Measurements from ENCODE around the gene AGAP1.

AGAP1 gene

DNA sequence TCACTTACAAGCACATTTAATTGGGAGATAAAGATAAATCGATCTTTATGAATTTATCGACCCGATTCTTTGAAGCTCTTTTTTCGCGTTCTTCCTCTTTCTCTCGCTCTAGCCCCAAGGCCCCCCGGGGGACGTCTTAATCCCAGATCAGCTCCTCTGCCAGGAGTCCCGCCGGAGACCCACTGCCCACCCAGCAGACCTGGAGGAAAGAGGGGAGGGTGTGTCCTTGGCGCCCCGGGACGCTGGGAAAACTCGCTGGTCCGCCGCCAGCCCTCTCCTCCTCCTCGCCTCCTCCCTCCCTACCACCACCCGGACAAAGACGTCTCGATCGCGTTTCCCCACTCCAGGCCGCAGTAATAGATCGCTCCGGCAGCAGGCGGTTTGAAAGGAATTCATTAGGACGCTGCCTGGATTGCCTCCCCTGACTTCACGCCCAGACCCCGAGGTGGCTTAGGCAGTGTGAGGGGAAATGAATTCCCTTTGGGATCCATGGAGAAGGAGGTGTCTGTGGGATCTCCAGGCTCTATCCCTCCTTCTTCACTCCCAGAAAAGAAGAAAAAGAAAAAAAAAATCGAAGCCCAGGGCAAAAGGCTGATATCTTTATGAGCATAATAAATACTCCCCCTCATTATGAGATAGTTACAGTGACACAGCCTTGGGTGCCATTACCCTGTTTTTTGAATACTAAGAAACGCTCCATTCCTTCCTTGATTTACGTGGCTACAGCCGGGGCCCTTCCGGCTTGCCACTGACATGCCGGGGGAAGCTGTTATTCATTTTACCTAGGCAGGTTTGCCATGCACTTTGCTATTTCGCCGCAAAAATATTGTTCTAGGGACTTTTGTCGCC, 676.1 kb downstream of the AGAP1 start:
- H3K4me1 ChIP-seq (ENCODE audit: control insufficient read depth, insufficient read depth, low read length) = peaks cover 79% of the 10 kb centered on the region
- H3K9me3 ChIP-seq (ENCODE audit: control insufficient read depth, insufficient read depth, low read depth, low read length) = no peaks in the 10 kb centered on the region
- peaks cover 99% of the 10 kb centered on the region for H3K27me3 ChIP-seq (ENCODE audit: control insufficient read depth, insufficient read depth, low read length)
- no peak overlapping the region for H3K27ac ChIP-seq (ENCODE audit: low read depth, low read length)
- peak overlapping the region; percentile 76 for H3K9ac ChIP-seq (ENCODE audit: low read length)
- H3K36me3 ChIP-seq (ENCODE audit: control insufficient read depth, insufficient read depth, low read length) = no peaks in the 10 kb centered on the region; the same call in 1 of the 2 replicates
- peak overlapping the region; percentile 86 for H3K4me3 ChIP-seq (ENCODE audit: low read depth, low read length)

DNA sequence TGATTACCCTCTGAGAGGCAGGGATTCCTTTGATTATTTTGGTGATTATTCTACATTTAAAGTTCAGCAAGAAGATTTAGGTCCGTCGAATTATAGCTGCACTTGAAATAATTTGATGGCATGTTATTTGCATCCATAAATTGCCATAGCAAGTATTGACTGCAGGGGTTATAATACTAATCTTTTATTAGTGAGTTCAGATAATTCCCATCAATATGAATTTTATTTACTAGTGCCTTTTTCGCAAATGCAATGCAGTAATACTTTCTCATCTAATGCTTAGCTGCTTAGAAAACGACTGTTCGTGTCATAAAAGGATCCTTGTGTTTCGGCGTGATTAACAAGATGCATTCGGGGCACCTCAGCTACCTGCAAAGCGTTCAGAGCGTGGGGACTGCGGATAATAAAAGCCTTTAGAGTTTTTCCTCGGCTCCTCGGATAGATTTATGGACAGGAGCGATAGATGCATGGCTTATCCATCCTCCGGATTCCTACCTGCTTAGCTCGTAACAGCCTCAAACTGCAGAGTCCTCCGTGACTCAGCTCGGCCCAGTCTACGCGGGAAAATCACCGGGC, 676.8 kb downstream of the AGAP1 start:
- H3K36me3 ChIP-seq (ENCODE audit: control insufficient read depth, insufficient read depth, low read length) = no peaks in the 10 kb centered on the region
- peaks cover 99% of the 10 kb centered on the region for H3K27me3 ChIP-seq (ENCODE audit: control insufficient read depth, insufficient read depth, low read length)
- H3K4me1 ChIP-seq (ENCODE audit: control insufficient read depth, insufficient read depth, low read length) = peaks cover 80% of the 10 kb centered on the region
- no peak overlapping the region for H3K27ac ChIP-seq (ENCODE audit: low read depth, low read length)
- peak overlapping the region; percentile 83 for H3K9ac ChIP-seq (ENCODE audit: low read length)
- H3K9me3 ChIP-seq (ENCODE audit: control insufficient read depth, insufficient read depth, low read depth, low read length) = no peaks in the 10 kb centered on the region
- peak overlapping the region; percentile 86 for H3K4me3 ChIP-seq (ENCODE audit: low read depth, low read length)

DNA sequence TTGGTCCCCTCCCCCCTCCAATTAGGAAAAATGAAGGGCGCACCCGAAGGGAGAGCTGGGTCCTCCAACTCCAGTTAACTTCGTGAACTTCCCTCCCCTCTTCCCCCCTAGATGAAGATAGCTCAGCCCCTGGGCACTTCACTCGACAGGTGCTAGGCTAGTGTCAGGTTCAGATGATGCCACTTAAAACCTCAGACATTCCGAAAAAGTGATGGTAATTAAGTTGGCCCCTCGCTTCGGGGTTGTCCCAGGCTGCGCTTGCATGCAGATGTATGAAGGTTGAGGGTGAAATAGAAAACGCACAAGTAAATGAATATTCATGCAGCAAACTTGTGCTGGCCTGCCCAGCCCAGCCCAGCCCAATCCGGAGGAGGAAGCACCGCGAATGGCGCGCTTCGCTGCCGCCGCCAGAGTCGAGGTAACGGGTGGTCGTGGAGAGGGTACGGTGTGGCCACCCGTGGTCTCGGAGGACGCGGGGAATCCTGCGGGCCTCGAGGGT, 677.4 kb downstream of the AGAP1 start:
- Histone ChIP-seq H3K4me1 (ENCODE audit: control insufficient read depth, insufficient read depth, low read length) (peaks cover 78% of the 10 kb centered on the region), H3K36me3 (ENCODE audit: control insufficient read depth, insufficient read depth, low read length) (no peaks in the 10 kb centered on the region), H3K9ac (ENCODE audit: low read length) (peak overlapping the region; percentile 83), H3K27me3 (ENCODE audit: control insufficient read depth, insufficient read depth, low read length) (peaks cover 99% of the 10 kb centered on the region), H3K4me3 (ENCODE audit: low read depth, low read length) (peak overlapping the region; percentile 86), H3K9me3 (ENCODE audit: control insufficient read depth, insufficient read depth, low read depth, low read length) (no peaks in the 10 kb centered on the region), H3K27ac (ENCODE audit: low read depth, low read length) (no peak overlapping the region; the same call in 1 of the 2 replicates)

DNA sequence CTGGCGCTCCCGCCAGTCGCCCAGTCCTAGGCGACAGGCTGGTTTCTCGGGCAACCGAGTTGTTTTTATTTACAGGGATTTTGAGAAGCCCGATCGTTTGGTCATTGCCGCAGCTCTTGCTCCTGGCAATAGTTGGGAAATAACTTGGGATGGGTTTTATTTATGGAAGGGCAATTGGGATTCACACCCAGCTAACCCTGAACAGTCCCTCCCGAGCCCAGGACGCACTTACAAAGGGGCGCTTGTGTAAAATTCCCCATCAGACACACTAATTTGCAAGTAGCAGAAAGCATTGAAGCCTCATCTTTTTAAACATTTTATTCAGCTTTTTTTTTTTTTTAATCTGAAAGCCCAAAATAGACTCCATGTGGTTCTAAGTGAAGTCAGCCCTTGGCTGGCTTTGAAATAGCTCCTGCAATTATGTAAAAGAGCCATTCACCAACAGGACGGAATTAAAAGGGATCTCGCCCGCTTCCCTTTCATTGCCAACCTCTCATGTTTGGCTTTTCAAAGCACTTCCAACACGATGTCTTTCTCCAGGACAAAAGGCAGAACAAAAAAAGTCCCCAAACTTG, 677.9 kb downstream of the AGAP1 start:
- Histone ChIP-seq H3K36me3 (ENCODE audit: control insufficient read depth, insufficient read depth, low read length) (no peaks in the 10 kb centered on the region), H3K27me3 (ENCODE audit: control insufficient read depth, insufficient read depth, low read length) (peaks cover 98% of the 10 kb centered on the region), H3K27ac (ENCODE audit: low read depth, low read length) (no peak overlapping the region; the same call in 1 of the 2 replicates), H3K9me3 (ENCODE audit: control insufficient read depth, insufficient read depth, low read depth, low read length) (no peaks in the 10 kb centered on the region), H3K9ac (ENCODE audit: low read length) (peak overlapping the region; percentile 83), H3K4me3 (ENCODE audit: low read depth, low read length) (peak overlapping the region; percentile 86), H3K4me1 (ENCODE audit: control insufficient read depth, insufficient read depth, low read length) (peaks cover 75% of the 10 kb centered on the region)

DNA sequence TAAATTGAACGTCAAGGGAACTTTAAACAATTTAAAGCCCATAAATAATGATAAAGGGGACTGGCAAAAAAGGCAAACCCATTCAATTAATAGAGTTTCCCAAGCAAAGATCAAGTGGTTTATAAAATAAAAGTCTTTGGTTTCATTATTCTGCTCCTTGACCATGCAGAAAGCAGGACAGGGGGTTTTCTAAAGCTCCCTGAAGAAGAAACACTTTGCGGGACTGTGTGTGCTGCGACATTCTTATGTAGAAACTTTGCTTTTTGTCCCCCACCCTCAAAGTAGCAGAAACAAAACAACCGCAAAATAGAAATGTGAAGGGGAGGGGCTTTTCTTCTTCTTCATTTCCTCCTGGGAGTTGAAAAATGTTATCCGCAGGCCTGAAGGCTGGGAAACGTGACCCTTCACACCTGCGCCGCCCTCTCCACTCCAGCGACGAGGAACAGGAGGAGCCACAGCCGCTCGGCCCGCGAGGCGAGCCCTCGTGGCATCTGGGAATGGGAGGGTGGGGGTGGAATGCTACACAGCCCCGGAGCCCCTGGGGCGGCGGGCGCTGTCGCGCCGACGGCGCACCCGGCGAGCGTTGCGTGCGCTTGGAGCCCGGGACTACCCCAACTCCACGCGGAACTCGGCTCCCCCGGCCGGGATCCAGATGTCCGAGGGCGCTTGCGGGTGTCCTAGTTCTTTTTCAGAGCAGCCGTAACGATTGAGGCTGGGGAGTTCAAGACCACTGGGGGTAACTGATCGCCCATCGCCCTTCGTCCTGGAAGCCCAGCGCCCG, 678.6 kb downstream of the AGAP1 start:
- peaks cover 94% of the 10 kb centered on the region for H3K27me3 ChIP-seq (ENCODE audit: control insufficient read depth, insufficient read depth, low read length)
- H3K27ac ChIP-seq (ENCODE audit: low read depth, low read length) = no peak overlapping the region
- H3K36me3 ChIP-seq (ENCODE audit: control insufficient read depth, insufficient read depth, low read length) = no peaks in the 10 kb centered on the region
- H3K4me1 ChIP-seq (ENCODE audit: control insufficient read depth, insufficient read depth, low read length) = peaks cover 73% of the 10 kb centered on the region
- peak overlapping the region; percentile 86 for H3K4me3 ChIP-seq (ENCODE audit: low read depth, low read length)
- peak overlapping the region; percentile 83 for H3K9ac ChIP-seq (ENCODE audit: low read length)
- no peaks in the 10 kb centered on the region for H3K9me3 ChIP-seq (ENCODE audit: control insufficient read depth, insufficient read depth, low read depth, low read length)

DNA sequence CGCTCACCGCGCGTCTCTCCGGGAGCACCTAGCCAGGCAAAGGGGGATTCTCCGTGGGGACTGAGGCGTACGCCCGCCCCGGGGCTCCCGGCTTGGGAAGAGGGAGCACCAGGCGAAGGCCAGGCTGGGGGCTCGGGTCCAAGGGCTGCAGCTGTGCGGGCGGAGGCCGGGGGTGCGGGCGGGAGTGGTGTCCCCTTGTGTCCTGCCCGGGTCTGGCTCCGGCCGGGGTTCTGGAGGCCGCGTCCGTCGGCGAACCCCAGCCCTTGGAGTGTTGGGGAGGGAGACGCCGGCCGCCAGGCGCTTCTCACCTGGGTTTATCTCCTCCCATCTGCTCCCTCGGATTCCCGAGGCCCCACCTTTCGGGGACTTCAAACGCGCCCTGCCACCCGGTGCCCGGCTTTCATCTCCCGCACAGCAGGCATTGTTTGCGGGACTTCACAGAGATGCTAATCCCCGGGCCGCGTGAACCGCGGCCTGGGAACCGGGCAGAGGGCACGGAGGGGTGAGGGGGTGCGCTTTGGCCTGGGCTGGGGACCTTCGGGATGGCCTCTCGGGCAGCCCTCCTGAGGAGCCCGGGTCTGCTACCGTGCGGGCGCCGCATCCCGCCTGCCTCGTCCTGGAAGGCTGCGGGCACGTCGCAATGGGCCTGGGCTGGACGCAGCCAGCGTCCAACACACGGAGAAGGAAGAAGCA, 679.3 kb downstream of the AGAP1 start:
- Histone ChIP-seq H3K9me3 (ENCODE audit: control insufficient read depth, insufficient read depth, low read depth, low read length) (no peaks in the 10 kb centered on the region), H3K27ac (ENCODE audit: low read depth, low read length) (no peak overlapping the region; the same call in 1 of the 2 replicates), H3K36me3 (ENCODE audit: control insufficient read depth, insufficient read depth, low read length) (no peaks in the 10 kb centered on the region), H3K9ac (ENCODE audit: low read length) (peak overlapping the region; percentile 83), H3K4me3 (ENCODE audit: low read depth, low read length) (peak overlapping the region; percentile 86), H3K4me1 (ENCODE audit: control insufficient read depth, insufficient read depth, low read length) (peaks cover 73% of the 10 kb centered on the region), H3K27me3 (ENCODE audit: control insufficient read depth, insufficient read depth, low read length) (peaks cover 88% of the 10 kb centered on the region)

DNA sequence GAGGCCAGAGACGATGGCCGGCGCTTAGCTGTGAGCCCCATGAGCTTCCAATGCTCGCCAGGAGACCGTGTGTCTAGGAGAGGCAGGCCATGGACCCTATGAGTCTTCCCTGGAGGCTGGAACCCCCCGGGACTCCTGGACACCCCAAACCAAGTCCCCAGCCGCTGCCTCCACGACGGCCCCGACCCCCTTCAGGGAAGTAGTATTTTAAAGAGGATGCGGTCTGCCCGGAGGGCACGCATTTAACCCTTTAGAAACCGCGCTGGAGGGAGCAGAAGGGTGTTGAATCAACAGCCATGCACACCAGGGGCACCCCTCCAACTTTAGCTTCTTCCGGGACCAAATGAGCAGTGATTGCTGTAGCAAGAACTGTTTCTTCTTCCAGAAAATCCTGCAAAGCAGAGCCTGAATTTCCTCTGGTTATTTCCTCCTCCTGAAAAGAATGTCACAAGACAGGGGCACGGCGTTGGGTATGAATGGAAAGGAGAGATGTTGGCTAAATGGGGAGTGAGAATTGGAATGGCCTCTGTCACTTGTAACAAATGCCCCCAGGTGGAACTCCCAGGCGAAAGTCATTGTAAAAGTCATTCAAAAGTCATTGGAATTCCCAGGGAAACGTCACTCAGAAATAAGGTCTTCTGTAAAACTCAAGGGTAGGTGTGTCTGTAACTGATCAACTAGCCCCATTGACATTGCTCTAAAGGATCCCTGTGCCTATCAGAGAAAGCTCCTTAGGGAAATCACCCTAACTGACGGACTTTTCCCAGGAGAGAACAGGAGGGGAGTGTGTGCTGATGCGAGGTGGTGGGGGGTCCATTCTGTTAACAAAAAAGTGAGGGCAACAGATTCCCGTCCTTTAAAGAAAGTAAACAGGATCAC, 680.1 kb downstream of the AGAP1 start:
- Histone ChIP-seq H3K9ac (ENCODE audit: low read length) (peak overlapping the region; percentile 80), H3K4me1 (ENCODE audit: control insufficient read depth, insufficient read depth, low read length) (peaks cover 70% of the 10 kb centered on the region), H3K27me3 (ENCODE audit: control insufficient read depth, insufficient read depth, low read length) (peaks cover 88% of the 10 kb centered on the region), H3K36me3 (ENCODE audit: control insufficient read depth, insufficient read depth, low read length) (no peaks in the 10 kb centered on the region), H3K4me3 (ENCODE audit: low read depth, low read length) (peak overlapping the region; percentile 86), H3K27ac (ENCODE audit: low read depth, low read length) (no peak overlapping the region; the same call in 1 of the 2 replicates), H3K9me3 (ENCODE audit: control insufficient read depth, insufficient read depth, low read depth, low read length) (no peaks in the 10 kb centered on the region)

DNA sequence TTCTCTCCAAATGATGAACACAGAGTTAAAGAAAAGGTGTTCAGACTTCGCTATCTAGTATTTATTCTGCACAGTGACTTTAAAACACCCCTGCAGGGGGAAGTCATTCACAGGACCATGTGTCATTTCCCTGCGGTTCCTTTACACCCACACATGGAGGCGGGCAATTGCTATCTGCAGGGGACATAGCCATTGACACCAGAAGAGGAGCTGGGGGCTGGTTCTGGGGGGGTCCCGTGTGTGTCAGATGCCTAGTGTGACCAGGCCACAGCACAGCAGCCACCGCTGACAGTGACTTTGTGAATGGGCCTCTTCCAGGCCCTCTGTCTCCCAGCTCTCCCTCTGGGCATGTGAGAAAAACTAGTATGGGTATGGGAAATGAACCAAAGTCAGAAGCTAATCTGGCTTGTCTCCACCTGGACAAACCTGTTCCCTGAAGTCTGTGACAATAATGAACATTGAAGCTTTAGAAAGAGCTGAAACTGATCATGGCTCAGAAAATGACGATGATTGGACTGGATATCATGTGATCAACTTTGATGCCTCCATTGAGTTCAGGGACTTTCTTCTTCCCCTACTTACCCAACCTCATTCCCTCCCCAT, 681.8 kb downstream of the AGAP1 start:
- no peak overlapping the region for H3K27ac ChIP-seq (ENCODE audit: low read depth, low read length)
- peaks cover 88% of the 10 kb centered on the region for H3K27me3 ChIP-seq (ENCODE audit: control insufficient read depth, insufficient read depth, low read length)
- no peak overlapping the region for H3K4me3 ChIP-seq (ENCODE audit: low read depth, low read length)

DNA sequence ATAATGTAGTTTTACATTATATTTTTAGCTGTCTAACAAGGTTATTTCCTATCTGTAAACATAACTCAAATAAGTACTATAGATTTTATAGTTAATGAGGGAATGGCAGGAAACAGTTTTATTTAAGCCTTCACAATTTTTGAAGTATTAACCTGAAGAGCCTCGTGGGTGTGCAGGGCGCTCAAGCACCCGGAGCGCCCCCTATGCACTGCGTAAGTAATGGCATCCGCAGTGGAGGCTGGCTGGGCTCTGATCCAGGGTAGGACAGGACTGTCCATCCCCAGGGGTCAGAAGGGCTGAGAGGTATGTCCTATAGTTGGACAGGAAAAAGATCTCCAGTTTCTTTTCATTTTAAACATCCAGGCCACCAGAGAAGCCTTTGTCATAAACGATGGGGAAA, 682.6 kb downstream of the AGAP1 start:
- Histone ChIP-seq H3K9ac (ENCODE audit: low read length) (no peak overlapping the region), H3K36me3 (ENCODE audit: control insufficient read depth, insufficient read depth, low read length) (no peaks in the 10 kb centered on the region), H3K27me3 (ENCODE audit: control insufficient read depth, insufficient read depth, low read length) (peaks cover 80% of the 10 kb centered on the region), H3K4me3 (ENCODE audit: low read depth, low read length) (no peak overlapping the region), H3K27ac (ENCODE audit: low read depth, low read length) (no peak overlapping the region), H3K4me1 (ENCODE audit: control insufficient read depth, insufficient read depth, low read length) (peaks cover 58% of the 10 kb centered on the region), H3K9me3 (ENCODE audit: control insufficient read depth, insufficient read depth, low read depth, low read length) (no peaks in the 10 kb centered on the region)

More for the DNA sequence above, 681.8 kb downstream of the AGAP1 start:
- no peaks in the 10 kb centered on the region for H3K36me3 ChIP-seq (ENCODE audit: control insufficient read depth, insufficient read depth, low read length)
- H3K9me3 ChIP-seq (ENCODE audit: control insufficient read depth, insufficient read depth, low read depth, low read length) = no peaks in the 10 kb centered on the region
- peaks cover 65% of the 10 kb centered on the region for H3K4me1 ChIP-seq (ENCODE audit: control insufficient read depth, insufficient read depth, low read length)
- no peak overlapping the region for H3K9ac ChIP-seq (ENCODE audit: low read length)

Data from HUES6 (cell line).